IPS DF 4.7 (cell line): ENCODE measurements around the gene PARVG.
"Not testable (repeated sequence)": the region's sequence is repeated elsewhere in the genome, so short reads cannot be mapped to it uniquely, and the experiment has no call there.

ENCODE experiments used
- DNase-seq: peaks from one replicate; pipeline ENCODE4 v3.0.0-alpha.2; 2013; ENCODE audit warnings: low spot score; ENCODE audit errors: extremely low read depth

PARVG gene

GRCh38 chr22:44211946-44212930 lies 31.5 kb downstream of the PARVG start:
- DNase-seq = no peak

- DNase-seq = no peak
These were observed 32.2 kb downstream of the PARVG start for GRCh38 chr22:44212936-44213335.

- DNase-seq = no peak
These were observed 32.8 kb downstream of the PARVG start for GRCh38 chr22:44213489-44214043.

- DNase-seq = no peak
These were observed 33.5 kb downstream of the PARVG start for GRCh38 chr22:44214187-44214586.

GRCh38 chr22:44214764-44215163 lies 34.0 kb downstream of the PARVG start:
- no peak for DNase-seq

GRCh38 chr22:44215287-44215686 lies 34.6 kb downstream of the PARVG start:
- DNase-seq = no peak

- DNase-seq = no peak
These were observed 36.6 kb downstream of the PARVG start for GRCh38 chr22:44217346-44217745.

GRCh38 chr22:44218071-44218470 lies 37.3 kb downstream of the PARVG start:
- DNase-seq = no peak

GRCh38 chr22:44219101-44219870 lies 38.6 kb downstream of the PARVG start:
- DNase-seq = no peak

GRCh38 chr22:44220727-44221680 lies 40.3 kb downstream of the PARVG start:
- no peak for DNase-seq

GRCh38 chr22:44221710-44222475 lies 41.2 kb downstream of the PARVG start:
- no peak for DNase-seq

GRCh38 chr22:44224166-44224565 lies 43.4 kb downstream of the PARVG start:
- no peak for DNase-seq

GRCh38 chr22:44225091-44225689 lies 44.5 kb downstream of the PARVG start:
- DNase-seq = no peak

- no peak for DNase-seq
These were observed 45.1 kb downstream of the PARVG start for GRCh38 chr22:44225812-44226211.

- no peak for DNase-seq
These were observed 48.6 kb downstream of the PARVG start for GRCh38 chr22:44229331-44229730.

GRCh38 chr22:44229809-44230208 lies 49.1 kb downstream of the PARVG start:
- DNase-seq = no peak

GRCh38 chr22:44231233-44231632 lies 50.5 kb downstream of the PARVG start:
- no peak for DNase-seq

GRCh38 chr22:44234372-44234771 lies 53.6 kb downstream of the PARVG start:
- DNase-seq = not testable (repeated sequence)

GRCh38 chr22:44237290-44237689 lies 56.6 kb downstream of the PARVG start:
- DNase-seq = no peak

GRCh38 chr22:44241121-44241520 lies 60.4 kb downstream of the PARVG start:
- DNase-seq = not testable (repeated sequence)
